ENCODE results near the gene L3MBTL4.

DNA sequence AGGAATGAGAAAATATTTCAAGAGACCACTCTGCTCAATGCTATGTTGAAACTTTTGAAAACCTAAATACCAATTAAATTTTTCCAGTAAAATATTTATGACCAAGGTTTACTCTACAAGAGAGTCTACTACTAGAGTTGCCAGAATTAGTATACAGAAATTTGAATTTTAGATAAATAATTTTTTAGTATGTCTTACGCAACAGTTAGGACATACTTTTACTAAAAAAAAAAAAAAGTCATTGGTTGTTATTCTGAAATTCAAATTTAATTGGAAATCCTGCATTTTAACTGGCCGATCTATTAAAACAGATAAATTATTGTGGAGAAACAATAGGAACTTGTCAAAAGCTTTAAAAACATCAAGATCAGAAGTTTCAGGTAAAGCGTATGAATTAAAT lies 470.3 kb downstream of the L3MBTL4 start:
- TF ChIP-seq POLR2AphosphoS5 (IDR thresholded peaks at IDR 0.05; ENCODE audit: low read depth, low read length) (no peak), EZH2 (IDR thresholded peaks at IDR 0.05) (no peak), POLR2A (IDR thresholded peaks at IDR 0.05; ENCODE audit: borderline replicate concordance, extremely low read depth, insufficient read depth, insufficient read length) (no peak), SRF (IDR thresholded peaks at IDR 0.05; ENCODE audit: low read depth) (no peak), ZNF274 (IDR thresholded peaks at IDR 0.05; ENCODE audit: low read depth, low read length) (no peak), SIN3A (IDR thresholded peaks at IDR 0.05; ENCODE audit: low read depth) (no peak), EGR1 (IDR thresholded peaks at IDR 0.05; ENCODE audit: low read depth) (no peak), YY1 (IDR thresholded peaks at IDR 0.05; ENCODE audit: extremely low read depth, insufficient replicate concordance, low read depth, low read length) (no peak), FOSL1 (IDR thresholded peaks at IDR 0.05; ENCODE audit: low read depth) (no peak), EZH2phosphoT487 (IDR thresholded peaks at IDR 0.05; ENCODE audit: borderline replicate concordance) (no peak)
- TF ChIP-seq, protein P1, sequence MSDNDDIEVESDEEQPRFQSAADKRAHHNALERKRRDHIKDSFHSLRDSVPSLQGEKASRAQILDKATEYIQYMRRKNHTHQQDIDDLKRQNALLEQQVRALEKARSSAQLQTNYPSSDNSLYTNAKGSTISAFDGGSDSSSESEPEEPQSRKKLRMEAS (IDR thresholded peaks at IDR 0.05): no peak
- TF ChIP-seq, protein P2, sequence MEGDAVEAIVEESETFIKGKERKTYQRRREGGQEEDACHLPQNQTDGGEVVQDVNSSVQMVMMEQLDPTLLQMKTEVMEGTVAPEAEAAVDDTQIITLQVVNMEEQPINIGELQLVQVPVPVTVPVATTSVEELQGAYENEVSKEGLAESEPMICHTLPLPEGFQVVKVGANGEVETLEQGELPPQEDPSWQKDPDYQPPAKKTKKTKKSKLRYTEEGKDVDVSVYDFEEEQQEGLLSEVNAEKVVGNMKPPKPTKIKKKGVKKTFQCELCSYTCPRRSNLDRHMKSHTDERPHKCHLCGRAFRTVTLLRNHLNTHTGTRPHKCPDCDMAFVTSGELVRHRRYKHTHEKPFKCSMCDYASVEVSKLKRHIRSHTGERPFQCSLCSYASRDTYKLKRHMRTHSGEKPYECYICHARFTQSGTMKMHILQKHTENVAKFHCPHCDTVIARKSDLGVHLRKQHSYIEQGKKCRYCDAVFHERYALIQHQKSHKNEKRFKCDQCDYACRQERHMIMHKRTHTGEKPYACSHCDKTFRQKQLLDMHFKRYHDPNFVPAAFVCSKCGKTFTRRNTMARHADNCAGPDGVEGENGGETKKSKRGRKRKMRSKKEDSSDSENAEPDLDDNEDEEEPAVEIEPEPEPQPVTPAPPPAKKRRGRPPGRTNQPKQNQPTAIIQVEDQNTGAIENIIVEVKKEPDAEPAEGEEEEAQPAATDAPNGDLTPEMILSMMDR (IDR thresholded peaks at IDR 0.05 in 2 of 3, conservative IDR thresholded peaks at IDR 0.05 in 1 of 3; ENCODE audit: borderline replicate concordance in 1 of 3, insufficient read depth in 1 of 3, low read depth in 2 of 3, low read length in 2 of 3): no peak
- TF ChIP-seq, protein P3, sequence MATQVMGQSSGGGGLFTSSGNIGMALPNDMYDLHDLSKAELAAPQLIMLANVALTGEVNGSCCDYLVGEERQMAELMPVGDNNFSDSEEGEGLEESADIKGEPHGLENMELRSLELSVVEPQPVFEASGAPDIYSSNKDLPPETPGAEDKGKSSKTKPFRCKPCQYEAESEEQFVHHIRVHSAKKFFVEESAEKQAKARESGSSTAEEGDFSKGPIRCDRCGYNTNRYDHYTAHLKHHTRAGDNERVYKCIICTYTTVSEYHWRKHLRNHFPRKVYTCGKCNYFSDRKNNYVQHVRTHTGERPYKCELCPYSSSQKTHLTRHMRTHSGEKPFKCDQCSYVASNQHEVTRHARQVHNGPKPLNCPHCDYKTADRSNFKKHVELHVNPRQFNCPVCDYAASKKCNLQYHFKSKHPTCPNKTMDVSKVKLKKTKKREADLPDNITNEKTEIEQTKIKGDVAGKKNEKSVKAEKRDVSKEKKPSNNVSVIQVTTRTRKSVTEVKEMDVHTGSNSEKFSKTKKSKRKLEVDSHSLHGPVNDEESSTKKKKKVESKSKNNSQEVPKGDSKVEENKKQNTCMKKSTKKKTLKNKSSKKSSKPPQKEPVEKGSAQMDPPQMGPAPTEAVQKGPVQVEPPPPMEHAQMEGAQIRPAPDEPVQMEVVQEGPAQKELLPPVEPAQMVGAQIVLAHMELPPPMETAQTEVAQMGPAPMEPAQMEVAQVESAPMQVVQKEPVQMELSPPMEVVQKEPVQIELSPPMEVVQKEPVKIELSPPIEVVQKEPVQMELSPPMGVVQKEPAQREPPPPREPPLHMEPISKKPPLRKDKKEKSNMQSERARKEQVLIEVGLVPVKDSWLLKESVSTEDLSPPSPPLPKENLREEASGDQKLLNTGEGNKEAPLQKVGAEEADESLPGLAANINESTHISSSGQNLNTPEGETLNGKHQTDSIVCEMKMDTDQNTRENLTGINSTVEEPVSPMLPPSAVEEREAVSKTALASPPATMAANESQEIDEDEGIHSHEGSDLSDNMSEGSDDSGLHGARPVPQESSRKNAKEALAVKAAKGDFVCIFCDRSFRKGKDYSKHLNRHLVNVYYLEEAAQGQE (IDR thresholded peaks at IDR 0.05; ENCODE audit: low read depth): no peak
- TF ChIP-seq, protein P4, sequence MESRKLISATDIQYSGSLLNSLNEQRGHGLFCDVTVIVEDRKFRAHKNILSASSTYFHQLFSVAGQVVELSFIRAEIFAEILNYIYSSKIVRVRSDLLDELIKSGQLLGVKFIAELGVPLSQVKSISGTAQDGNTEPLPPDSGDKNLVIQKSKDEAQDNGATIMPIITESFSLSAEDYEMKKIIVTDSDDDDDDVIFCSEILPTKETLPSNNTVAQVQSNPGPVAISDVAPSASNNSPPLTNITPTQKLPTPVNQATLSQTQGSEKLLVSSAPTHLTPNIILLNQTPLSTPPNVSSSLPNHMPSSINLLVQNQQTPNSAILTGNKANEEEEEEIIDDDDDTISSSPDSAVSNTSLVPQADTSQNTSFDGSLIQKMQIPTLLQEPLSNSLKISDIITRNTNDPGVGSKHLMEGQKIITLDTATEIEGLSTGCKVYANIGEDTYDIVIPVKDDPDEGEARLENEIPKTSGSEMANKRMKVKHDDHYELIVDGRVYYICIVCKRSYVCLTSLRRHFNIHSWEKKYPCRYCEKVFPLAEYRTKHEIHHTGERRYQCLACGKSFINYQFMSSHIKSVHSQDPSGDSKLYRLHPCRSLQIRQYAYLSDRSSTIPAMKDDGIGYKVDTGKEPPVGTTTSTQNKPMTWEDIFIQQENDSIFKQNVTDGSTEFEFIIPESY (IDR thresholded peaks at IDR 0.05; ENCODE audit: extremely low read depth, insufficient replicate concordance, low read length): no peak
